Keratinocyte (primary cell): Measurements from ENCODE around the gene ATF6. TPM values are rescaled to one million over a fixed set of nuclear protein-coding genes. Genes with fewer than 3 reads are reported as not detected.

Experiments used
- DNase-seq: peaks from one replicate; pipeline ENCODE4 v3.0.0-alpha.2; 2011; ENCODE audit warnings: low read depth, missing footprints, low spot score
- FAIRE-seq: peaks from 2 replicates; lab custom pipeline; 2011; peaks lifted over from hg19 to GRCh38; lab: Jason Lieb, UNC
- H2AFZ ChIP-seq: 2 replicates; pipeline ENCODE4 v1.6.0; 2012; ENCODE audit warnings: low read length, control low read depth, inconsistent platforms; ENCODE audit not compliant: control insufficient read depth
- H3K27ac ChIP-seq: 2 replicates; pipeline ENCODE4 v1.5.1; 2011; ENCODE audit warnings: low read length; ENCODE audit not compliant: control insufficient read depth, insufficient read depth
- H3K27me3 ChIP-seq: 3 replicates; pipeline ENCODE4 v1.6.0; 2011; ENCODE audit warnings: low read length; ENCODE audit not compliant: control insufficient read depth, insufficient read depth; ENCODE audit errors: extremely low read depth
- H3K36me3 ChIP-seq, 2 experiments: 2 replicates in 1 of 2; 3 replicates in 1 of 2; pipeline ENCODE4 v1.5.1; 2011; ENCODE audit warnings: low read length in 2 of 2, mild to moderate bottlenecking in 1 of 2; ENCODE audit not compliant: control insufficient read depth in 2 of 2, insufficient read depth in 2 of 2; ENCODE audit errors: extremely low read depth in 1 of 2
- H3K4me1 ChIP-seq: 3 replicates; pipeline ENCODE4 v1.5.1; 2011; ENCODE audit warnings: low read length; ENCODE audit not compliant: control insufficient read depth, insufficient read depth; ENCODE audit errors: extremely low read depth
- H3K4me2 ChIP-seq: 3 replicates; pipeline ENCODE4 v1.6.0; 2011; ENCODE audit warnings: low read depth, low read length; ENCODE audit not compliant: control insufficient read depth, insufficient read depth; ENCODE audit errors: extremely low read depth
- H3K4me3 ChIP-seq, 3 experiments: fragments of 200-600 bp in 1 of 3; sonication (generic) in 1 of 3; 2 replicates in 2 of 3; 3 replicates in 1 of 3; pipeline ENCODE4 v1.5.1; 2011 to 2016; ENCODE audit warnings: low read length in 3 of 3, mild to moderate bottlenecking in 3 of 3, control low read depth in 2 of 3, inconsistent platforms in 1 of 3, low read depth in 1 of 3, mixed read lengths in 1 of 3, mixed run types in 1 of 3, moderate library complexity in 1 of 3; ENCODE audit not compliant: control insufficient read depth in 2 of 3, insufficient read depth in 2 of 3; ENCODE audit errors: extremely low read depth in 1 of 3
- H3K79me2 ChIP-seq: 2 replicates; pipeline ENCODE4 v1.6.0; 2012; ENCODE audit warnings: low read length; ENCODE audit not compliant: control insufficient read depth, insufficient read depth
- H3K9ac ChIP-seq: 3 replicates; pipeline ENCODE4 v1.6.0; 2011; ENCODE audit warnings: low read length; ENCODE audit not compliant: control insufficient read depth, insufficient read depth; ENCODE audit errors: extremely low read depth
- H3K9me1 ChIP-seq: 3 replicates; pipeline ENCODE4 v1.6.0; 2011; ENCODE audit warnings: low read length; ENCODE audit not compliant: control insufficient read depth, insufficient read depth; ENCODE audit errors: extremely low read depth
- H3K9me3 ChIP-seq: 2 replicates; pipeline ENCODE4 v1.5.1; 2012; ENCODE audit warnings: low read depth, low read length; ENCODE audit not compliant: control insufficient read depth
- H4K20me1 ChIP-seq: 3 replicates; pipeline ENCODE4 v1.6.0; 2011; ENCODE audit warnings: low read length; ENCODE audit not compliant: control insufficient read depth, insufficient read depth; ENCODE audit errors: extremely low read depth
- CTCF ChIP-seq, 3 experiments: IDR thresholded peaks in 1 of 3; conservative IDR thresholded peaks in 1 of 3; optimal IDR thresholded peaks in 1 of 3; 2 replicates in 2 of 3; 3 replicates in 1 of 3; pipeline versions ENCODE3 to v1.5.1; 2011; ENCODE audit warnings: low read length in 3 of 3, mild to moderate bottlenecking in 3 of 3, moderate library complexity in 2 of 3, control low read depth in 1 of 3, inconsistent platforms in 1 of 3; ENCODE audit not compliant: insufficient read depth in 2 of 3; ENCODE audit errors: extremely low read depth in 1 of 3
- EZH2 ChIP-seq: IDR thresholded peaks from one replicate; pipeline ENCODE4 v1.6.1; 2012; ENCODE audit warnings: inconsistent platforms, mild to moderate bottlenecking, low read length, moderate library complexity
- dilution Hi-C: fragments of 300-500 bp; cut with MboI; formaldehyde crosslinking; loops from one replicate; pipeline ENCODE4 v1.7.0; 2020; ENCODE audit warnings: low sequenced_read_pairs; ENCODE audit not compliant: extremely low pct_ligation_motif_present
- polyA minus RNA-seq, 3 experiments: library from RNA; depleted of rRNA, polyadenylated mRNA; stranded (reverse); fragments of >200 nt; gene quantifications; 1 replicate in 1 of 3; 2 replicates in 1 of 3; 3 replicates in 1 of 3; pipeline ENCODE4 v1.2.3, GENCODE V29; 2011
- polyA plus RNA-seq, 5 experiments: library from polyadenylated mRNA; depleted of rRNA in 3 of 5; stranded (reverse) in 3 of 5; stranded (forward) in 1 of 5; unstranded in 1 of 5; fragments of >200 nt; gene quantifications; 1 replicate in 1 of 5; 2 replicates in 3 of 5; 3 replicates in 1 of 5; pipeline versions ENCODE4 v1.2.1 to v1.2.3, GENCODE V29; 2011 to 2012; ENCODE audit warnings: missing spikeins in 2 of 5, low read depth in 1 of 5, low replicate concordance in 1 of 5

The ATF6 gene
- polyA plus RNA-seq (16.4 to 19.7 TPM (median 18.3 TPM) in 3 replicates), polyA minus RNA-seq (9.1 to 21.4 TPM (median 21.2 TPM) in 3 replicates)
- polyA plus RNA-seq (2011; ENCODE audit: low read depth), result 15.1 TPM
- polyA plus RNA-seq (2011; cell fraction: cytosol; rRNA removed), result 6.3 and 13.3 TPM in 2 replicates
- 24.6 and 28.3 TPM in 2 replicates for polyA plus RNA-seq (2011; cell fraction: nucleus; rRNA removed)
- polyA plus RNA-seq (2012; ENCODE audit: low replicate concordance), result 11.5 and 14.8 TPM in 2 replicates
- 9.4 TPM for polyA minus RNA-seq (2011; cell fraction: cytosol; rRNA and poly(A)+ RNA removed)
- polyA minus RNA-seq (2011; cell fraction: nucleus; rRNA and poly(A)+ RNA removed), result 26.6 and 45.1 TPM in 2 replicates

GRCh38 chr1:161766102-161766981 is at the start of gene ATF6:
Gene ATF6 (plus strand): TSS chr1:161766320. CDS start chr1:161766361, 41 bp downstream.
- peak within 1 kb of the TSS; percentile 99 for H2AFZ ChIP-seq
- no peak for FAIRE-seq
- H3K36me3 ChIP-seq, result no peaks in the 10 kb centered on the region
- no peaks in the 10 kb centered on the region for H3K27me3 ChIP-seq
- TF ChIP-seq CTCF (optimal IDR thresholded peaks at IDR 0.05 in 1 of 3, IDR thresholded peaks at IDR 0.05 in 1 of 3, conservative IDR thresholded peaks at IDR 0.05 in 1 of 3; ENCODE audit: extremely low read depth in 1 of 3, insufficient read depth in 2 of 3, low read length in 3 of 3) (no peak), EZH2 (no peak)
- no peaks in the 10 kb centered on the region for H3K9me1 ChIP-seq
- DNase-seq, result no peak
- H3K4me1 ChIP-seq, result peaks cover 15% of the 10 kb centered on the region
- no peaks in the 10 kb centered on the region for H3K9me3 ChIP-seq
- dilution Hi-C loops, result no loop called here
- H4K20me1 ChIP-seq, result no peaks in the 10 kb centered on the region
- H3K9ac ChIP-seq, result peak within 1 kb of the TSS; percentile 98
- peak within 1 kb of the TSS; percentile 92 to 97 (median 95) for H3K4me3 ChIP-seq
- peaks cover 49% of the 10 kb centered on the region for H3K79me2 ChIP-seq
- peak within 1 kb of the TSS; percentile 97 for H3K27ac ChIP-seq
- peak within 1 kb of the TSS; percentile 96 for H3K4me2 ChIP-seq

GRCh38 chr1:161718559-161719324 is 47.4 kb upstream of the ATF6 start:
- no peak for DNase-seq
- Histone ChIP-seq H3K27ac (no peak overlapping the region), H3K4me2 (no peak overlapping the region), H3K9ac (no peak overlapping the region), H3K9me3 (no peaks in the 10 kb centered on the region), H3K79me2 (no peaks in the 10 kb centered on the region), H3K4me3 (no peak overlapping the region), H3K27me3 (no peaks in the 10 kb centered on the region), H3K36me3 (no peaks in the 10 kb centered on the region), H3K9me1 (no peaks in the 10 kb centered on the region), H2AFZ (no peak overlapping the region), H3K4me1 (peaks cover 10% of the 10 kb centered on the region), H4K20me1 (no peaks in the 10 kb centered on the region)
- no peak for FAIRE-seq
- no peak for TF ChIP-seq CTCF (optimal IDR thresholded peaks at IDR 0.05 in 1 of 3, IDR thresholded peaks at IDR 0.05 in 1 of 3, conservative IDR thresholded peaks at IDR 0.05 in 1 of 3; ENCODE audit: extremely low read depth in 1 of 3, insufficient read depth in 2 of 3, low read length in 3 of 3)
- TF ChIP-seq EZH2, result no peak
- dilution Hi-C loops, result no loop called here
